Measurements from ENCODE around the gene FOXS1.
"Not testable (repeated sequence)": the region's sequence is repeated elsewhere in the genome, so short reads cannot be mapped to it uniquely, and the experiment has no call there.

The FOXS1 gene

GRCh38 chr20:31830406-31830981 is 14.9 kb downstream of the FOXS1 start:
- DNase-seq (ENCODE audit: low read depth) = no peak
- TF ChIP-seq CTCF (IDR thresholded peaks at IDR 0.05; ENCODE audit: control insufficient read depth, extremely low read depth, insufficient read depth) = no peak
- H3K4me3 ChIP-seq (ENCODE audit: low read depth, low read length) = no peak overlapping the region

- DNase-seq (ENCODE audit: low read depth) = no peak
- no peak overlapping the region for H3K4me3 ChIP-seq (ENCODE audit: low read depth, low read length)
- TF ChIP-seq CTCF (IDR thresholded peaks at IDR 0.05; ENCODE audit: control insufficient read depth, extremely low read depth, insufficient read depth) = no peak
Observed at GRCh38 chr20:31829731-31830130, 15.7 kb downstream of the FOXS1 start.

GRCh38 chr20:31828016-31828415 is 17.4 kb downstream of the FOXS1 start:
- not testable (repeated sequence) for H3K4me3 ChIP-seq (ENCODE audit: low read depth, low read length); DNase-seq (ENCODE audit: low read depth)

GRCh38 chr20:31827059-31827458 is 18.3 kb downstream of the FOXS1 start:
- no peak overlapping the region for H3K4me3 ChIP-seq (ENCODE audit: low read depth, low read length)
- TF ChIP-seq CTCF (IDR thresholded peaks at IDR 0.05; ENCODE audit: control insufficient read depth, extremely low read depth, insufficient read depth) = no peak
- no peak for DNase-seq (ENCODE audit: low read depth)

GRCh38 chr20:31826074-31826473 is 19.3 kb downstream of the FOXS1 start:
- no peak for TF ChIP-seq CTCF (IDR thresholded peaks at IDR 0.05; ENCODE audit: control insufficient read depth, extremely low read depth, insufficient read depth)
- H3K4me3 ChIP-seq (ENCODE audit: low read depth, low read length) = no peak overlapping the region
- no peak for DNase-seq (ENCODE audit: low read depth)

- H3K4me3 ChIP-seq (ENCODE audit: low read depth, low read length) = no peak overlapping the region
- no peak for TF ChIP-seq CTCF (IDR thresholded peaks at IDR 0.05; ENCODE audit: control insufficient read depth, extremely low read depth, insufficient read depth)
- no peak for DNase-seq (ENCODE audit: low read depth)
Observed at GRCh38 chr20:31824554-31825313, 20.7 kb downstream of the FOXS1 start.

GRCh38 chr20:31824125-31824485 is 21.3 kb downstream of the FOXS1 start:
- H3K4me3 ChIP-seq (ENCODE audit: low read depth, low read length) = no peak overlapping the region
- no peak for TF ChIP-seq CTCF (IDR thresholded peaks at IDR 0.05; ENCODE audit: control insufficient read depth, extremely low read depth, insufficient read depth)
- no peak for DNase-seq (ENCODE audit: low read depth)

Data from LNCaP clone FGC (cell line).